Testis (tissue), 3 donors: ENCODE measurements around the gene MESD. TPM values are rescaled to one million over a fixed set of nuclear protein-coding genes. Genes with fewer than 3 reads are reported as not detected.

Source experiments
- DNase-seq: peaks from one replicate; pipeline ENCODE4 v3.0.0-alpha.2; 2019
- H3K27ac ChIP-seq, 2 donors: fragments of 200-600 bp; sonication (generic); one replicate each; pipeline ENCODE4 v1.5.1; 2019
- H3K27me3 ChIP-seq: fragments of 200-600 bp; sonication (generic); one replicate; pipeline ENCODE4 v1.5.1; 2019
- H3K36me3 ChIP-seq: fragments of 200-600 bp; sonication (generic); one replicate; pipeline ENCODE4 v1.5.1; 2017; ENCODE audit warnings: low read depth; ENCODE audit errors: missing control alignments
- H3K4me1 ChIP-seq: fragments of 200-600 bp; sonication (generic); one replicate; pipeline ENCODE4 v1.5.1; 2019
- H3K4me3 ChIP-seq, 2 donors: fragments of 200-600 bp; sonication (generic); one replicate each; pipeline ENCODE4 v1.5.1; 2017 to 2019
- H3K9me3 ChIP-seq: fragments of 200-600 bp; sonication (generic); one replicate; pipeline ENCODE4 v1.5.1; 2017
- POLR2A ChIP-seq: fragments of 450-650 bp; IDR thresholded peaks from one replicate; pipeline ENCODE4 v1.6.1; 2017; ENCODE audit warnings: antibody characterized with exemption, mild to moderate bottlenecking, moderate library complexity
- WGBS, 2 donors: methylation state at CpG; one replicate each; pipeline ENCODE4 v1.1.5; 2018; 5-methylcytosine and 5-hydroxymethylcytosine counted together
- intact Hi-C: fragments of 100-400 bp; cut with DNase I; formaldehyde crosslinking; loops from one replicate; pipeline ENCODE4 v1.15.1; 2023; ENCODE audit warnings: low total_unique reads
- polyA plus RNA-seq: library from polyadenylated mRNA; stranded (reverse); fragments of 350-450 nt; fragmentation: Illumina TruSeq; extraction: RNeasy Lipid Tissue Mini Kit (QIAGEN cat#74804); gene quantifications from one replicate; pipeline ENCODE4 v1.2.3, GENCODE V29; 2014; ENCODE audit warnings: low read depth, low replicate concordance; ENCODE audit not compliant: insufficient read depth
- total RNA-seq, 2 donors: library from RNA; depleted of rRNA; stranded (reverse); fragments of >200 nt; gene quantifications; one replicate each; pipeline ENCODE4 v1.2.3, GENCODE V29; 2016
- TF ChIP-seq, protein P1 (sequence below), 3 experiments: fragments of 450-650 bp in 2 of 3; fragments of 200-600 bp in 1 of 3; sonication (generic) in 1 of 3; IDR thresholded peaks; one replicate each; pipeline ENCODE4 v1.5.1; 2016 to 2019; ENCODE audit warnings: antibody characterized with exemption in 3 of 3, mild to moderate bottlenecking in 2 of 3, moderate library complexity in 1 of 3

Gene MESD
- total and polyA plus RNA-seq, 3 donors from 2014 or later: 26.0 to 39.8 (median 38.5) TPM

DNA sequence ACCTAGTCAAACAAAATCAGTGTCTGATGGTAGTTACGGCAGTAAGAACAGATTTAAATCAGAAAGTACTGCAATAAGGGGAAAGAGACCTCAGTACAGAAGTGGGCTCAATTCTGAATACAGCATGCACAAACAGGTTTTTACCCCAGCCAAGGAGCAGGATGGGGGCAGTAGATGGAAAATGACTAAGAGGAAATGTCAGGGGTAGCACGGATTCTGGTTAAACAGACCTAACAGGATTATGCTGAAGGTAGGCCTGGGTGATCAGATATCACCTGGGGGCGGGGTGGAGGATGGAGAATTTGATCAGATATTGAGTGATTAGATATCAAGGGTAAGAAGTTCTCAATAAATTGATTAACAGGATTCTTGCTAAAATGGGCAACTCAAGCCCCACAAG lies 19.0 kb downstream of the MESD start:
- intact Hi-C loops: no loop called here
- WGBS, 2 donors: 87 to 93% methylated on average over 3 of the region's 3 CpGs
- DNase-seq: no peak
- TF ChIP-seq, protein P1, sequence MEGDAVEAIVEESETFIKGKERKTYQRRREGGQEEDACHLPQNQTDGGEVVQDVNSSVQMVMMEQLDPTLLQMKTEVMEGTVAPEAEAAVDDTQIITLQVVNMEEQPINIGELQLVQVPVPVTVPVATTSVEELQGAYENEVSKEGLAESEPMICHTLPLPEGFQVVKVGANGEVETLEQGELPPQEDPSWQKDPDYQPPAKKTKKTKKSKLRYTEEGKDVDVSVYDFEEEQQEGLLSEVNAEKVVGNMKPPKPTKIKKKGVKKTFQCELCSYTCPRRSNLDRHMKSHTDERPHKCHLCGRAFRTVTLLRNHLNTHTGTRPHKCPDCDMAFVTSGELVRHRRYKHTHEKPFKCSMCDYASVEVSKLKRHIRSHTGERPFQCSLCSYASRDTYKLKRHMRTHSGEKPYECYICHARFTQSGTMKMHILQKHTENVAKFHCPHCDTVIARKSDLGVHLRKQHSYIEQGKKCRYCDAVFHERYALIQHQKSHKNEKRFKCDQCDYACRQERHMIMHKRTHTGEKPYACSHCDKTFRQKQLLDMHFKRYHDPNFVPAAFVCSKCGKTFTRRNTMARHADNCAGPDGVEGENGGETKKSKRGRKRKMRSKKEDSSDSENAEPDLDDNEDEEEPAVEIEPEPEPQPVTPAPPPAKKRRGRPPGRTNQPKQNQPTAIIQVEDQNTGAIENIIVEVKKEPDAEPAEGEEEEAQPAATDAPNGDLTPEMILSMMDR (IDR thresholded peaks at IDR 0.05): no peak
- peaks cover 4% of the 10 kb centered on the region for H3K4me1 ChIP-seq
- H3K27ac ChIP-seq: no peak overlapping the region
- no peaks in the 10 kb centered on the region for H3K27me3 ChIP-seq
- no peaks in the 10 kb centered on the region for H3K36me3 ChIP-seq
- no peak overlapping the region for H3K4me3 ChIP-seq
- H3K9me3 ChIP-seq: no peaks in the 10 kb centered on the region

DNA sequence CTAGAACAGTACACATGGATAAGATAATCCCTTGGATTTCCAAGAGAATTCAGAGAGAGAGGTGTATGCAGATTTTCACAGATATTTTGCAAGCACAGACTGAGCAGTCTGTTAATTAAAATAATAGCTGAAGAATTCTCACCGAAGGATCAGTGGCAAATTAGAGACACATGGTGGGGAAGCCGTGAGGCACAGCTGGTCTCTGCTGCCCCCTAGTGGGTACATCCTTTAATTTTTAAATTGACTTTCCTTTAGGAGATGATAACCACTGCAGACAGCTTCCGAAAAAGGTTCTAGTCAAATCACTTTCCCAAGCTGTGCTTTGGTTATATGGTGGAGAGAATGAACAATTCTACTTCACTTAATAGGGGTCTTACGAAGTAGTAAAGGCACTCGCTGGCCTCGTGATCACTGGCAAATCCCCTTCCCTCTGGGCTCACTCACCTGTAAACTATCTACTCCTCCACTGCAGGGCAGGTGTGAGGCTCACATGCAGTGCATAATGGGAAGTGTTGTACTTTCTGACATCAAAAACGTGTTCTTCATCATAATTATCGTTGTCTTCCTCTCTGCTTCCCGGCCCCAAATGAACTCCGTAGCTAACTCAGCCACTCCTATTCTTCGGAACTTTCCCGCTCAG lies 19.5 kb downstream of the MESD start:
- Histone ChIP-seq H3K4me1 (peaks cover 4% of the 10 kb centered on the region), H3K4me3 (no peak overlapping the region), H3K27ac (no peak overlapping the region), H3K9me3 (no peaks in the 10 kb centered on the region), H3K36me3 (no peaks in the 10 kb centered on the region), H3K27me3 (no peaks in the 10 kb centered on the region)
- DNase-seq: peak; percentile 70
- intact Hi-C loops: no loop called here
- TF ChIP-seq POLR2A: no peak
- TF ChIP-seq, protein P1 (IDR thresholded peaks at IDR 0.05): peak; percentile 76 to 96 (median 79)
- 66% methylated on average over 12 of the region's 12 CpGs for whole genome bisulfite sequencing, 2 donors

DNA sequence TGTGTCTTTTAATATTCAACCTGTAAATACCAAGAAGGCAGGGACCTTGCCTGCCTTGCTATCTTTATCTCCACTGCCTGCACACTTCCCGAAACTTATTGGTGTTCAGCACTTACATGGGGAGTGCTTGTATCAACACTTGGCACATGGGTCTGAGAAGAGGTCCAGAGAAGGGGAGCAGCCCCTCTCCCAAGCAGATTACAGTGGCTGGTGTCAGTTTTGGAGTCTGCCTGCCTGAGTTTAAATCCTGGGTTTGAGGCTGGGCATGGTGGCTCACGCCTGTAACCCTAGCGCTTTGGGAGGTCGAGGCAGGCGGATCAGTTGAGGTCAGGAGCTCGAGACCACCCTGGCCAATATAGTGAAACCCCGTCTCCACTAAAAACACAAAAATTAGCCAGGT lies 20.3 kb downstream of the MESD start:
- no peak for DNase-seq
- WGBS, 2 donors: 62 to 85% methylated on average over 1 to 7 of the region's 7 CpGs
- intact Hi-C loops: no loop called here
- H3K27ac ChIP-seq: no peak overlapping the region
- TF ChIP-seq, protein P1 (IDR thresholded peaks at IDR 0.05): no peak
- no peak for TF ChIP-seq POLR2A
- peaks cover 4% of the 10 kb centered on the region for H3K4me1 ChIP-seq
- H3K36me3 ChIP-seq: no peaks in the 10 kb centered on the region
- H3K4me3 ChIP-seq: no peak overlapping the region
- H3K9me3 ChIP-seq: no peaks in the 10 kb centered on the region
- no peaks in the 10 kb centered on the region for H3K27me3 ChIP-seq

DNA sequence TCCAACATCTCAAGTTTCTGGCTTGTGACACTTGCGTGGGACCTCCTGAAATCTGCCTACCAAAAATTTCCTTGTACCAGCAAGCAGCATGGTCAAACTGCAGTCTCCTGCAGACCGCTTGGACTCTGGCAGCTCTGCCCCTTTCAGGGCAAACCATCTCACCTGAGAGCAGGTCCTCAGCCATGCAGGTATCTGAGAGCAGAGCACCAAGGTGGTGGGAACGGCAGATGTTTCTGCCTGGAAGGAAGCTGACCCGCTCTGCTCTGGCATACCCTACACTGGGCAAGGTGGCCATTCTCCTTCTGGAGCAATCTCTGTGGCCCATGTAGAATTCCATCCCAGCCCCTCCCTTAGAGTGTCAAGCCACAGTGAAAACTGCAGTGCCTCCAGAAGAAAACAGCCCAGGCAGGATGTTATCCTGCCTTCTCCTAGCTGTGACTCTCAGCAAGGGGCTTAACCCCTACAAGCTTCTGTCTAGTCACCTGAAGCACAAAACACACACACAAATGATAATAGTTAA lies 21.6 kb downstream of the MESD start:
- Histone ChIP-seq H3K27me3 (no peaks in the 10 kb centered on the region), H3K9me3 (no peaks in the 10 kb centered on the region), H3K36me3 (no peaks in the 10 kb centered on the region), H3K4me1 (no peaks in the 10 kb centered on the region), H3K27ac (no peak overlapping the region), H3K4me3 (no peak overlapping the region)
- intact Hi-C loops: no loop called here
- TF ChIP-seq, protein P1 (IDR thresholded peaks at IDR 0.05): no peak
- no peak for TF ChIP-seq POLR2A
- DNase-seq: no peak
- WGBS, 2 donors: 98 to 100% methylated on average over 1 to 4 of the region's 4 CpGs

DNA sequence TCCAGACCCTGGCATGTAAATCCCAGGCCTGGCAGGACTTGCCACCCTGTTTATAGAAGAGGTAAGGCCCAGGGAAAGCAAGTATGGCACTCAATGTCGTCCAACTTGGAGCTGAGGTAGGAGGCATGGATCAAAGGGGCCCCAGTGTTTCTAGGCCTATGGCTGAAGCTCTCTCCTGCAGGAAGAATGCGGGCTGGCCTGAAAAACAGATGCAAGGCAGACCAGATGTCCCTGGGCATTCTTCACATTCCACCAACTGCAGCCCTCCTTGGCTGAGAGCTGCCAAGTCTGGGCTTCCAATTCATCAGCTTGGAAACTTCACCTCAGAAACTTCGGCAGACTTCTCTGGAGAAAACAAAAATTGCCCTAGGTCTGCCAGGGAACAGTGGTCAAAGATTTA lies 22.2 kb downstream of the MESD start:
- intact Hi-C loops: no loop called here
- TF ChIP-seq POLR2A: no peak
- TF ChIP-seq, protein P1 (IDR thresholded peaks at IDR 0.05): no peak
- WGBS, 2 donors: 36 to 54% methylated on average over 3 of the region's 3 CpGs

More for the DNA sequence above, 22.2 kb downstream of the MESD start:
- H3K4me1 ChIP-seq: no peaks in the 10 kb centered on the region
- no peaks in the 10 kb centered on the region for H3K36me3 ChIP-seq
- H3K27ac ChIP-seq: no peak overlapping the region
- H3K4me3 ChIP-seq: no peak overlapping the region
- DNase-seq: no peak
- no peaks in the 10 kb centered on the region for H3K27me3 ChIP-seq
- no peaks in the 10 kb centered on the region for H3K9me3 ChIP-seq
